GM21786 (cell line): ENCODE measurements around the gene TLCD5.

Source experiments
- ATAC-seq: cut with Tn5 transposase; IDR thresholded peaks from one replicate; pipeline ENCODE4 v1.9.1; 2021; ENCODE audit not compliant: unreplicated experiment

The TLCD5 gene

DNA sequence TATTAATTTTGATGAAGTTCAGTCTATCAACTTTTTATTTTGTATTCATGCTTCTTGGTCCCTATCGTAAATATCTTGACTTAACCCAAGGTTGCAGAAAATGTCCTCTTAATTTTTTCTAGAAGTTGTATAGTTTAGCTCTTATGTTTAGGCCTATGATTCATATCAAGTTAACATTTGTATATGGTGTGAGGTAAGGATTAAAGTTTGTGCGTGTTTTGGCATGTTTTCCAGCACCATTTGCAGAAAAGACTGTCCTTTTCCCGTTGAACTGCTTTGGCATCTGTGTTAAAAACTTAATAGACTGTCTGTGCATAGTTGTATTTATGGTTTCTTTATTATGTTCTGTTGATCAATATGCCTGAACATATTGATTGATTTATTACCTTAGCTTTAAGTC, 53.4 kb downstream of the TLCD5 start:
- no peak for ATAC-seq

DNA sequence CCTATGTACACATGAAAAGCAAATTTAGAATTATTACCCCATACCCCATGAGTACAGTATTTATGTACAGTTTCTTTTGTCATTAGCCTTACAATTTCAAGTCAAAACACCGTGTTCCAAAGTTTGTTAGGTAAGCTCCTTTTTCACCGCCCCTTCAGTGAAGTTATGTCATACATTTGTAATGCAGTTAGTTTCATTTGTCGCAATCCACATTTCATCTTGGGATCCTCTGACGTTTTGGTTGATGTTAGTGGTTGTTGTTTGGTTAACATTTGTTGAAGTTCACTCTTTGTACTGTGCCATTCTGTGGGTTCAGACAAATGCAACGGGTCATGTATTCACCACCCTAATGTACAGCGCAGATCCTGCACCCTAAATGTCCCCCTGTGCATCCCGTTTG, 56.3 kb downstream of the TLCD5 start:
- no peak for ATAC-seq
